HG03378 (cell line): ENCODE measurements around the gene LYPD6B.

Experiments used
- ATAC-seq: cut with Tn5 transposase; IDR thresholded peaks from one replicate; pipeline ENCODE4 v1.9.1; 2021; ENCODE audit warnings: mild to moderate bottlenecking, moderate library complexity; ENCODE audit not compliant: unreplicated experiment

LYPD6B gene, protein sequence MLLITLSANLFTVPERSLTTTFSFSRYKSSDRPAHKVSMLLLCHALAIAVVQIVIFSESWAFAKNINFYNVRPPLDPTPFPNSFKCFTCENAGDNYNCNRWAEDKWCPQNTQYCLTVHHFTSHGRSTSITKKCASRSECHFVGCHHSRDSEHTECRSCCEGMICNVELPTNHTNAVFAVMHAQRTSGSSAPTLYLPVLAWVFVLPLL

DNA sequence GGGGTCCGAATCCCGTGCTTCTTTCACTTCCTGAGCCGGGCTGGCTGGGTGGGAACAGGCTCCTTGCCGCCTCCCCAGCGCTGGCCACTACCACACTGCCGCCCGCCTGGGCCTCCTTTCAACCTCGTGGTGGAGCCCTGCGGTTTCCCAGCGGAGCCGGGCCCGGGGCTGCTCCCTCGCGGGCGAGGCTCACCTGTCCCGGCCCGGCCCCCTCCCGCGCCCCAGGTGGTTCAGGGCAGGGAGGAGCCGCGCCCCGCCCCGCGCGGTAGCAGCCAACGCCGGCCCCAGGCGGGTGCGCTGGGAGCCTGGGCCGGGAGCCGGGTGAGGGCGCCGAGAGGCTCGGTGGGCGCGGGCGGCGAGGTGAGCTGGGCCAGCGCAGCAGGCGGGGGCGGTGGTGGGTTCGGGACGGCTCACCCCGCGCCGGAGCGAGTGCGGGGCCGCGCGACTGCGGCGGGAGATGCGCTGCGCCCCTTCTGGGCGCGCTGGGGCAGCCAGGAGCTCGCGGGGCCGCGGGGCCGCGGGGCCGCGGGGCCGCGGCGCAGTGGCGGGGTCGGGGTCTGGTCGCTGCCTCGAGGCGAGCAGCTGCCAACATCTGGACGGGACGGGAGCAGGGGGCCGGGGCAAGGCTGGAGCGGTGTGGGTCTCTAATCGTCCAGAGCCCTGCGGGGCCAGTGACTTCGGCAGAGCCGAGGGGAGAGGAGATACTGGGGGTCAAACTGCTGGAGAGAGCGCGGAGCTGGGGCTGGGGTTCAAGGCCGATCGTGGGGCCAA, at the start of gene LYPD6B:
Gene LYPD6B, plus strand, starts transcription at position 258 of the 771 bp plus-strand sequence. CDS start 92,250 bp downstream, outside the sequence.
- ATAC-seq: no peak

DNA sequence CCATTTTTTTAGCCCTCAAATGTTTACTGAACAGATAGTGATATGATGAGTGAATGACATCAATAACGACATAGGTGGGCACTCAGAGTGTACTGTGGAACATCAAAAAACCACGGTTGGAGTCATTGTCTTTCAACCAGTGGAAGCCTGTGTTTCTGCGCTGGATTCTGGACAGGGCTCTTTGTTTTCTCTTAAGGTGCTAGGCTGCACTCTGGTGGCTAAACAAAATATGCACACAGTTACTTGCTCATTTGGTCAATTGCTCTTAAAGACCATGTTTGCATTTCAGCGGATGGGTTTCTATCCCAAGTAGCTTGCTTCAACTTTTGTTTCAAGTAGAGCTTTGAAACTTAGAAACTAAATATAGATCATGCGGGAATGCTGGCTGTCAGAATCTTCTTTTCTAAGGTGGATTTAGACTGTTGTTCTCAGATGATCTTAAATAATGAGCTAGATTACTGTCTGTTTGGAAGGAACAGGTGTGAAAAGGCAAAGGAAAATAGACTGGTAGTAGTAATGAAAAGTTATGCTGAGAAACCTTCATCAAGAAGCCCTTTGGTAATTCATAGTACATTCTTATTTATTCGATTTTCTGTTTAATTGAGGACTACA, 48.5 kb upstream of the LYPD6B start:
- peak; percentile 92 for ATAC-seq

DNA sequence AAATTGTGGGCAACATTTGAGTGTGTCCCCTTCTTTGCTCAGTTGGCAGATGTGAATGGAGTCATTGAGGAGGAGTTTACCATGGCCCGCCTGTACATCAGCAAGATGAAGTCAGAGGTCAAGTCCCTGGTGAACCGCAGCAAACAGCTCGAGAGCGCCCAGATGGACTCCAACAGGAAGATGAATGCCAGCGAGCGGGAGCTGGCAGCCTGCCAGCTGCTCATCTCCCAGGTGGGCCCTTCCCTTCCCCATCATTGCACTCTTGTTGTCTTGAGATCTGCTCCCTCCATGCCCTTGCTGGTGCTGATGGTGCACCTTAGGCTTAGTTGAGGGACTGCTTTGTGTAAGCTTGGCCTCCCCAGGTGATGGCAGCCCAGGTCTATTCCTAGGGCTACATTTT, 47.5 kb upstream of the LYPD6B start:
- ATAC-seq: no peak

DNA sequence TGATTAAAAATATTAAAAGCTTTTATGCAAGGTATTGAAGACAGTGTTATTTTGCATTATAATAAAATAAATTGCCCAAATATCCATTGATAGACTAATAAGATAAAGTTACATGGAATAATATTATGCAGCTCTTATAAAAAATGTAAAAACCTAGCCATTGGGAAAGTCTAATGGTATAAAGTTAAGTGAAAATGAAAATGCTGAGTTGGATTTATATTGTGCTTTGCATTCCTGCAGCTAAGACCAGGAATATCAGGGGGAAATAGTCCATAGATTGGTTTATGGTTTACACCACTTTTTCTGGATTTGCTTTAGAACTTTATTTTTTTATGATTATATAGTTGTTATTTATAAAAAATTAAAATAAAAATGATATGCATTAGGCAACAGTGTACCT, 46.1 kb upstream of the LYPD6B start:
- ATAC-seq: no peak

DNA sequence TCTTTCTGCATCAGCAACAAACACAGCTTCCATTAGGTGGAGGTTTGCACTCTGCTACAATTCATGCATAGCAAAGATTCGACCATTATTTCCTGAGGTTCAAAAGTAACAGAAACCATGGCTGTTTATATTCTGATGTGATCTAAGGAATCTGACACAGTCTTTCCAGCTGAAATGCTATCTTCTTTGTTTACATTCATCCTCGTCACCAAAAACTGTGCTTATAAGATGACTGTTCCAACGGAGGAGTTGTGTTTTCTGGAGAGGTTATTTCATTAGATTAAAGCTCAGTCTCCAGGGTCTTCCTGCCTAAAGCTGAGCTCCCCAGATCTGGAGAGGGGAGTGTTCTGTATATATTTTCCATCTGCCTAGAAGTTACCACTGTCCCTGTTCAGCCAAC, 45.1 kb upstream of the LYPD6B start:
- no peak for ATAC-seq

DNA sequence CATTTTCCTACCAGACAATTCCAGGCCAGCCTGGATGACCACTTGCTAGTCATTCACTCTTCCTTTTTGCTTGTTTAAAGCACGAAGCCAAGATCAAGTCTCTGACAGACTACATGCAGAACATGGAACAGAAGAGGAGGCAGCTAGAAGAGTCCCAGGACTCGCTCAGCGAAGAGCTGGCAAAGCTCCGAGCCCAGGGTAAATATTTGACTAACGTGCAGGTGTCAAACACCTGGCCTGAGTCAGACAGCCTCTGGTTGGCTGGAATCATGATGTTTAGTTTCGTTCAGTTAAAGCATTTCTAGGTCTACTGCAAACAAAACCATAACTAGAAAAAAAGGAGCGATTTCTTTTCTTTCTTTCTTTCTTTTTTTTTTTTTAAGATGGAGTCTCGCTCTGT, 44.2 kb upstream of the LYPD6B start:
- no peak for ATAC-seq

DNA sequence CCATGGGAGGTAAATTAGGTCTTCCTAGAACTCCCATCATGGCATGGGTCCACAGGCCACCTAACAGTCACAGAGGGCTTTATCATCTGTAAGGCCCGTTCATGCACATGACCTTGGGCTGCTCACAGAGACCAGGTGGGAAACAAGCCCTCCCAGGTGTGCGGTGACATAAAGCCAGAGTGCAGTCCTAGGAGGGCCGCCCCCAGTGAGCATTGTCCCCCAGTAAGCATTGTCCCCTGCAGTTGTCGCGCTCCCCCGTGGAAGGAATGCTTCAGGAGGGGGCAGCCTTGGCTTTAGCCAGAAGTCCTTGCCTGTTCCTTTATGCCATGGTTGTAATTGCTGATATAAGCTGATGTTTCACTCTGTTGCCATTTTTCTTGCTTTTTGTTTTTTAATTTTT, 41.7 kb upstream of the LYPD6B start:
- ATAC-seq: no peak

DNA sequence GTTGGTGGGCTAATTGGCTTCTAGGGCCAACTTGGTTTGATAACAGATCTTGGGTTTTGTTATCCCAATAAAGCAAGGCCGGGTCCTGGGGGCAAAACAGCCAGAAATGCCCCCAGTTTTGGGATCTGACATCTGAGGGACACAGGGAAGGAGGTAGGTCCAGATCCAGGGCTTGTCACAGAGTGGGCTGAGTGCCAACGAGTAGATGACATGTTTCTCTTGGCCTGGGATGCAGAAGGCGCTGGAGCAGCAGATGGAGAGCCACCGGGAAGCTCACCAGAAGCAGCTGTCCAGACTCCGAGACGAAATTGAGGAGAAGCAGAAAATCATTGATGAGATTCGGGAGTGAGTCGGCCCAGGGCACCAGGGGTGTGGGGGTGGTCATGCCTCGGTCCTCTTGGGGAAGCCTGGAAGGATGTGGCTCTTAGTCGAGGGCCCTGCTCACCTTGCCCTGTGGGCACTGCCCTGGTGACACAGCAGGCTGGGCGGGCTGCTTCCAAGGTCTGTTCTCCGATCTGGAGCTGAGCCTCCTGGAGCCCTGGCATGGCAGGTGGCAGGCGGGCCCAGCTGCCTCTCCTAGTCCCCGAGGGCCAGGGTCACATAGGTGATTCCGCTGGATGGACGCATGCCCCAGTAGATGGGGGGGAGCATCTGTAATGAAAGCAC, 40.2 kb upstream of the LYPD6B start:
- no peak for ATAC-seq

DNA sequence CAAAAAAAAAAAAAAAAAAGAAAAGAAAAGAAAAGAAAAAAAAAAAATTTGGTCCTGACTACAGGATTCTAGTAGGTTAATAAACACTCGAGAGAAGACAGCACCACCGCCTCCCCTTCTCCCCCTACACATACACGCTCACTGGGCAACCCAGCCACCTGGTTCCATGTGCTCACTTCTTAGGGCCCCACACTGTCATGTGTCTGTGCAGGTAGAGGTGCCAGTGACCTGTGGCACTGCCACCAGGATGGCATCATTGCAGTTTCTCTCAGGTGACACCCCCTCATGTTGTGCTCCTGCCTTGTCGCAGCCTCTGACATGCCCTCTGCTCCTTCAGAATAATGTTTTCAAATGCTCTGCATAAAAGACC, 39.7 kb upstream of the LYPD6B start:
- ATAC-seq: no peak

DNA sequence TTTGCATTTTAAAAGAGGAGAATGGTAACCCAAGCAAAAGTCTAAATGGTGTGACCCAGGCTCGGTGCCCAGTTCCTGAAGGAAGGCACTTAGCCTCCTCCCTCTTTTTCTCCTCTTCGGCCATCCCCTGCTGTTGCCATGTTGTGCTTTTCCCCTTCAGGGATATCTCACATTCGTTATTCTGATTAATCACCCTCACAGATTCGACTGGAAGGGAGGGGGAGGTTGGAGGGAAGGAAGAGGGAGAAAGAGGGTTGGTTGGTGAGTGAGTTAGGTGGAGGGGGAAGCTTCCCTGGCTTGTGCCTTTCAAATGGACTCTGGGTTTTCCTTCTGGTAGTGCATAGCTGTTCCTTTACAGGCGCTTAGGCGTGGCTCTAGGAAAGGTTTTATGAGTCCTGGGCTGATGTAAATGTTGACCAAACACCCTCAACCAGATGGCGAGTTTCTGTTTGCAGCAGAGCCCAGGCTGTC, 39.0 kb upstream of the LYPD6B start:
- ATAC-seq: no peak

DNA sequence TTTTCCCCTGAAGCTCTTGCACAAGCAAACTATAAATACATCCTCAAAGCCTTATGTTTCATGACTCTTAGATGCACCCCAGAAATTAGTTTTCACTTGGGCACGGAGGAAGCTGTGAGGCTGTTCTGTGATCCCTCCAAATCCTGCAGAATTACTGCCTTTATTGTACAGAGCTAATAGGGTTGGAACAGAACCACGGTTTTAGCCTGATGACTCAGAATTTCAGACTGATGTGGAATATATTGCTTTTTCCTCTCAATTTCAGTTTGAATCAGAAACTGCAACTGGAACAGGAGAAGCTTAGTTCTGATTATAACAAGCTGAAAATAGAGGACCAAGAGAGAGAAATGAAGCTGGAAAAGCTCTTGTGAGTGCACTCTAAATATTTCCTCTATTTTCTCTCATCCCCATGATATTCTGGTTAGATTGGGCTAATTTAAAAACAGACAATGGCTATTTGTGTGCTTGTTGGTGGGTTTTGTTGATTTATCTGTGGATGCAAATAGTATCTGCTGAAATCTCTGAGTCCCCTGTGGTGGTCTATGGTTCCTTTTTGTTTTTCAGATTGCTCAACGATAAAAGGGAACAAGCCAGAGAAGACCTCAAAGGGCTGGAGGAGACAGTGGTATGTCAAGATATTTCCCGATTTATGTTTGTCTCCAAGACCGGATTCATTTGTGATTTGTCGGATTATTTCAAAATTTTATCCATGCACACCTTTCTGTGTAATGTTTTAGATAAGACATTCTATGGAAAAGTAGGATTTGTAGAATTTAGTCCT, 38.2 kb upstream of the LYPD6B start:
- no peak for ATAC-seq

DNA sequence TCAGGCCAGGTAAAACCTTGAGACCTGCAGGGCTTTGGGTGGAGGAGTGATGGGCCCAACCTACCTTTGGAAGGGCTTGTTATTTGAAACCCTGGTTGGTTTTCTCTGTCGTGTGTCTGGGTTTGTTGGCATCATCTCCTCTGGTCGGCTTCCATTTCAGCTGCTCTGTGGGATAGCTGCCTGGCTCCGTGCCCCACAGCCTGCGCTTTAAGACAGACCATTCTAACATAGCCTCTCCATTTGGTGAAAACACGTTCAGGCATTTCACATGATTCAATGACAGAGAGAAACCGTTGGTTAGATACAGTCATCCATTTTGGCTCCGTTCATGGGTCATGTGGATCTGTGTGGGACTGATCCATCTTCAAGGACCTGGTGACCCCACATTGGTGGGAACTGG, 37.0 kb upstream of the LYPD6B start:
- no peak for ATAC-seq

DNA sequence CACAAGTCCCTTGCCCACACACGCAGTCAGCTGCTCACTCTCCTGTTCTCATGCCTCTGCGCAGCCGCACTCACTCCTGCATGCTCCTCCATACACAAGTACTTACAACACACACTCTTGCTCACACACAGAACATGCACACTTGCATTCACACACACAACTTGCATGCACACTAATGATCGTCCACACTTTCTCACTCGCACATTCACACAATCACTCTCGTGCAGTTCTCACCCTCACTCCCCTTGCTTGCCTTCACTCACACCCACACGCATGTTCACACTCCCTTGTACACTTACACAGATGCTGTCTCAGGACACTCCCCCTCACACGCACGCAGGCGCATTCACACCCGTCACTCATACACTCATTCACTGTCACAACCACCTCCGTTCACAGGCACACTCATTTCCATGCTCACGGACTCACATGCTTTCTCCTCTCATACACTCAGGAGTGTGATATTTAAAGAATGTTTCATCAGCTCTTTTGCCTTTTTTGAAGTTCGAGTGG, 36.1 kb upstream of the LYPD6B start:
- no peak for ATAC-seq

DNA sequence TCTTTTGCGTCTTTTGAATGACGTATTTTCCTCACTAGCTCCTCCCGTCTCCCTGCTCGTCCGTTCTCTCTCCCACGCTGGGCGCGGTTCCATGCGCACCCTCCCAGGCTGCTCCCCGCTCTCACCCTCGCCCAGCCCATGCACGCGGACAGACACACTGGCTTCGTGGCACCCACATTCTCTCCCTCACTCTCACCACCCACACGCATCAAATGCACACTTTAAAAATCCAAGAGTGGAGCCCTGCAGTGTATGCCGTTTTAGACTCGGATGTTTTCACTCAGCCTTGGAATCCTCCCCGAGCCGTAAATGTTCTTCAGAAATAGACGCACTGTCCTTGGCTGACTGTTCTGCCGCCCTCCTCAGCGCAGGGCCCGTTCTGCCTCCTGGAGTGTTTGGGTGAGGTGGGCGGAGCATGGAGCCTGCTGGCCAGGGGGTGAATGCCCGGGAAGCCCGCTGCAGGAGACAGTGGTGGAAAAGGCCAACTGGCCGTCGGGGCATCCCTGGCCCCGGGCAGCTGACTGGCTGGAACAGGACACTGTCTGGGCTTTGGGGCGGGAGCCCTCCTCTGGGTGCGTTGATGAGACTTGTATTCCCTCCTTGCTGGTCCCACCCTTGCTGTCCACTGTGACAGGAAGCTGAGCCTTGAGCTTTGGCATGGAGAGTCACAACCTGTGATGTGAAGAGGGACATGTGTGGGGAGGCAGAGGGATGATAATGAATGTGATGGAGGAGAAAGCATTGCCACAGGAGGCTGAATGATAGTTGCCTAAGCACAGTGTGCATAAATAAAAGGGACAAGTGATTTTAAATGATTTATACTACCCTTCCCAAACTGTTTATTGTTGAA, 35.4 kb upstream of the LYPD6B start:
- no peak for ATAC-seq

DNA sequence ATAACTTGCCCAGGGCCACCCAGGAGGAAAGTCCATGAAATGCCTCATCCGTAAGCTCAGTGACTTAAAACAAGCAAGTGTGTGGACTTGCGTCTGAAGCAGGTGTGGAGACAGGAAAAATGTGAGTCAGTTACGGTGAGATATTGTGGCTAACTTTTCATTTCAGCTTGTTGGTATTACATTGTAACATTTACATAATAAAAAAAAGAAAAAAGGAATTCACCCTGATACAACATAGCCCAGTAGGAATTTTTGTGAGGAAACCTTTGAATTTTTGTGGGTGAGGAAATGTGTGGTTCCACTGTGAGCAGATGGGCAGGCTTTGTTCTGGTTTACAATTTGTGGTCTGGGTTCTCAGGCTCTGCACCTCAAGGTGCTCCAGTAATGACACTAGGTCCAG, 33.7 kb upstream of the LYPD6B start:
- ATAC-seq: no peak

DNA sequence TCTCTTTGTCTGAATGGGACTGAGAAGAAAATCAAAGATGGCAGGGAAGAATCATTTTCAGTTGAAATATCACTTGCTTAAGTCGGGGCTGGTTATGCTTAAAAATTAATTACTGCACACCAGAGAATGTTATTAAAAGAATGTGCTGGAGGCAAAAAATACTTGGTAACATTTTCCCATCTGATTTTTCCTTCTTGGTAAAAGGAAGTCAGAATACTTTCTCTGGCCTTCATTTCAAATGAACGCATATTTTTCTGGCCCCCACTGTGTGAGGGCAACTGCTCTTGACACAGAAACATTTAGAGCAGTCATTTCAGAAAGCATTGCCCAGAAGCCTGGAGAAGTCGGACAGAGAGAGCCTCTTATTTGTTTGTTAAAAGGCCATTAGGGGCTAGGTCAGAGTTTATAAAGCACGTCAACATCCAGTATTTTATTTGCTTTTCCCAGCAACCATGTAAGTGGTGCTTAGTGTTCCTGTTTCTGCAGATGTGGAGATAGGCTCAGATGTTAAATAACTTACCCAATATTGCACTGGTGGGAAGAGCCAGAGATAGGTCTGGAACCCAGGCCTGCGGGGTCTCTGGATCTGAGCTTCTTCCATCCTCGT, 32.9 kb upstream of the LYPD6B start:
- ATAC-seq: no peak

DNA sequence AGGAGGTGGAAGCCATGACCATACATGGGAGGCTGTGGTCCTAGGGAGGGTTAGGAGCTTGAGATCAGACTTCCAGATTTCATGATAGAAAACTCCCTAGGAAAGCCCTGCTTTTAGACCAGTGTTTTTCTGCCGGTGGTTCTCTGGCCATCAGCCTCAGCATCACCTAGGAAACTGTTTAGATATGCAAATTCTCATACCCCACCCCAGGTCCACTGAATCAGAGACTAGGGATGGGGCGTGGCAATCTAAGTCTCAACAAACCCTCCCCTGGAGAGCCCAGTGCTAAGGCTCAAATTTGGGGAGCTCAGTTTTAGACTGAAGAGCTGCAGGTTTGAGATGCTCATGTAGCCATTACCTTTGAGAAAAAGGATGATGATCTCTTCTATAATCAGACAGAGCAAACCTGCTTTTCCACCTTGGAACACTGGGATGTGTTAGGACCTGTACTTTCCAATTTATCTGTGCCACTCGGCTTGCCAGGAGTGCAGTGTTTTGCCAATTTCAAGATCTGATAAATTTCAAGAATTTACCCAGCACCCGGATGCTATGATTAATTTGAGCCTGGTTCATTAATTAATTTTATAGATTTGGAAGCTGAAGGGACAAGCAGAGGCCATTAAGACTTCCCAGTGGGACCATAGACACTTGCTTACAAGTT, 31.5 kb upstream of the LYPD6B start:
- no peak for ATAC-seq

DNA sequence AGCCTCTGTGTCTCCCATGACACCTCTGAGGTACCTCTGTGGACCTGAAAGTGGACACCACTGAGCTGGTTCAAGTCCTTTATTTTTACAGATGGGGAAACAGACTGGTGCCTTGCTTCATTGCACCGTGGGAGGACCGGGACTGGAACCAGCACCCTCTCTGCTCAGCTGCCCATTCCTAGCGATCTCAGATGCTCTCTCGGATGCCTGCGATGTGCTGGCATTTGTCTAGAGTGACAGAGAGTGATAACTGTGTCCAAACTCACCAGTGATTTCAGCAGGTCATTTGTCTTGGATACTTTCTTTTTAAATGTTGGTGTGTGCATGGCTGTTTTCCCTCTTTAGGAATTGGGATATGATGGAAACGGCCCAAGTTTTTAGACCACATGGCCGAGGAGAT, 30.1 kb upstream of the LYPD6B start:
- no peak for ATAC-seq
